ENCODE data around the gene OR10H1. TPM values are rescaled to one million over a fixed set of nuclear protein-coding genes. Genes with fewer than 3 reads are reported as not detected.

The OR10H1 gene
- total RNA-seq, 1 experiment from 2014 or later, result 0.17 TPM

DNA sequence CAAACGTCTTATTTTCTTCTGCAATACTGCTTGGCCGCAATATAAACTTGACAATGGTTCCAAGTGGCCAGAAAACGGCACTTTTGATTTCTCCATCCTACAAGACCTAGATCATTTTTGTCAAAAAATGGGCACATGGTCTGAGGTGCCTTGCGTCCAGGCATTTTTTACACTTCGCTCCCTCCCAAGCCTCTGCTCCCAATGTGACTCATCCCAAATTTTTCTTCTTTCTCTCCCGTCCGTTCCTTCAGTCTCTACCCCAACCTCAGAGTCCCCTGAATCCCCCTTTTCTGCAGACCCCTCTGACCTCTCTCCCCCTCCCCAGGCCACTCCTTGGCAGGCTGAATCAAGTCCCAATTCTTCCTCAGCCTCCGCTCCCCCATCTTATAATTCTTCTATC, 14.3 kb upstream of the OR10H1 start:
- peak; percentile 55; the same call in 1 of the 2 replicates for TF ChIP-seq SIN3A (IDR thresholded peaks at IDR 0.05; ENCODE audit: low read depth)
- TF ChIP-seq RAD21 (IDR thresholded peaks at IDR 0.05; ENCODE audit: low read depth), result no peak
- Histone ChIP-seq H3K4me3 (replicated peaks in 1 of 2; ENCODE audit: low read depth in 1 of 2, low read length in 2 of 2) (peak overlapping the region; percentile 67 to 69), H4K20me1 (ENCODE audit: insufficient read depth) (no peaks in the 10 kb centered on the region), H3K9me3 (ENCODE audit: control insufficient read depth in 1 of 2, insufficient read depth in 1 of 2, low read depth in 1 of 2, low read length in 2 of 2) (no peaks in the 10 kb centered on the region), H3K27ac (ENCODE audit: low read depth, low read length) (peak overlapping the region; percentile 100), H3K9ac (ENCODE audit: low read length) (peak overlapping the region; percentile 97), H3K27me3 (ENCODE audit: insufficient read depth, low read length) (no peaks in the 10 kb centered on the region), H3K36me3 (ENCODE audit: control insufficient read depth in 1 of 2, insufficient read depth in 2 of 2, low read length in 2 of 2) (peaks cover 0 to 42% of the 10 kb centered on the region in 2 experiments; a peak in 2 of 4 replicates), H3K79me2 (ENCODE audit: insufficient read depth, low read length) (peaks cover 67% of the 10 kb centered on the region), H3K4me1 (ENCODE audit: control insufficient read depth in 1 of 2, insufficient read depth in 2 of 2, low read length in 2 of 2) (peaks cover 83 to 100% of the 10 kb centered on the region in 2 experiments), H3K9me2 (ENCODE audit: insufficient read depth) (no peaks in the 10 kb centered on the region), H2AFZ (ENCODE audit: low read depth, low read length, poor library complexity, severe bottlenecking) (no peak overlapping the region), H3K4me2 (ENCODE audit: low read length) (peak overlapping the region; percentile 77)
- BruUV-seq (replicated peaks), result no TSS peak
- ATAC-seq (no peak), DNase-seq (ENCODE audit: low read depth, low spot score) (no peak)
- intact Hi-C loops (cut with micrococcal nuclease), result no loop called here
- CTCF ChIA-PET, result interaction anchor here (1.2 kb wide), 1 partner anchor 12 kb away, joined by 3 read pairs; no protein-coding TSS in a partner anchor
- RAD21 ChIA-PET (ENCODE audit: low non-redundant PET in 1 of 2, low total read pairs in 2 of 2, uncharacterized antibody in 2 of 2, unreplicated experiment in 2 of 2), result no interaction called here
- POLR2A ChIA-PET, result interaction anchor here (1.4 to 1.6 kb wide), 2 partner anchors 10 to 14 kb away, joined by 4 to 5 read pairs; no protein-coding TSS in a partner anchor

DNA sequence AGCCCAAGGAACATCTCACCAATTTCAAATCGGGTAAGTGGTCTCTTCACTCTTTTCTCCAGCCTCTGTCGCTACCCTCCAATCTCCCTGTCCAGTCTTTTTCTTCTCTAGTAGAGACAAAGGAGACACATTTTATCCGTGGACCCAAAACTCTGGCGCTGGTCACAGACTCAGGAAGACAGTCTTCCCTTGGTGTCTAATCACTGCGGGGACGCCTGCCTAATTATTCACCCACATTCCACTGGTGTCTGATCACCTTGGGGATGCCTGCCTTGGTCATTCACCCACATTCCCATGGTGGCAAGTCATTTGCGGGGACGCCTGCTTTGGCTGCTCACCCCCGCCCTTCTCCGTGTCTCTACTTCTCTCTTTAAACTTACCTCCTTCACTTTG, 13.8 kb upstream of the OR10H1 start:
- DNase-seq (ENCODE audit: low read depth, low spot score) (no peak), ATAC-seq (peak; percentile 32)
- peaks cover 62% of the 10 kb centered on the region for H3K79me2 ChIP-seq (ENCODE audit: insufficient read depth, low read length)
- no peaks in the 10 kb centered on the region for H4K20me1 ChIP-seq (ENCODE audit: insufficient read depth)
- no peaks in the 10 kb centered on the region for H3K9me2 ChIP-seq (ENCODE audit: insufficient read depth)
- peaks cover 83 to 100% of the 10 kb centered on the region in 2 experiments for H3K4me1 ChIP-seq (ENCODE audit: control insufficient read depth in 1 of 2, insufficient read depth in 2 of 2, low read length in 2 of 2)
- no peaks in the 10 kb centered on the region for H3K27me3 ChIP-seq (ENCODE audit: insufficient read depth, low read length)
- peak overlapping the region; percentile 77 for H3K4me2 ChIP-seq (ENCODE audit: low read length)
- TSS peak; percentile 61 for BruUV-seq (replicated peaks)
- peak overlapping the region; percentile 100 for H3K27ac ChIP-seq (ENCODE audit: low read depth, low read length)
- no peaks in the 10 kb centered on the region for H3K9me3 ChIP-seq (ENCODE audit: control insufficient read depth in 1 of 2, insufficient read depth in 1 of 2, low read depth in 1 of 2, low read length in 2 of 2)
- ChIA-PET CTCF (no interaction called here), POLR2A (interaction anchor here (1.2 to 5.1 kb wide), 2 partner anchors 6 to 10 kb away, joined by 5 to 60 read pairs; no protein-coding TSS in a partner anchor), RAD21 (ENCODE audit: low non-redundant PET in 1 of 2, low total read pairs in 2 of 2, uncharacterized antibody in 2 of 2, unreplicated experiment in 2 of 2) (no interaction called here)
- no peak overlapping the region for H2AFZ ChIP-seq (ENCODE audit: low read depth, low read length, poor library complexity, severe bottlenecking)
- H3K4me3 ChIP-seq (replicated peaks in 1 of 2; ENCODE audit: low read depth in 1 of 2, low read length in 2 of 2), result peak overlapping the region; percentile 67 to 69
- H3K36me3 ChIP-seq (ENCODE audit: control insufficient read depth in 1 of 2, insufficient read depth in 2 of 2, low read length in 2 of 2), result peaks cover 0 to 37% of the 10 kb centered on the region in 2 experiments; a peak in 2 of 4 replicates
- intact Hi-C loops (cut with micrococcal nuclease), result no loop called here
- peak overlapping the region; percentile 97 for H3K9ac ChIP-seq (ENCODE audit: low read length)
- TF ChIP-seq SRF (IDR thresholded peaks at IDR 0.05; ENCODE audit: low read depth) (no peak), EGR1 (IDR thresholded peaks at IDR 0.05; ENCODE audit: low read depth) (no peak), SIN3A (IDR thresholded peaks at IDR 0.05; ENCODE audit: low read depth) (peak; percentile 17; the same call in 1 of the 2 replicates), CEBPB (IDR thresholded peaks at IDR 0.05; ENCODE audit: low read depth) (no peak), ZNF274 (IDR thresholded peaks at IDR 0.05; ENCODE audit: low read depth, low read length) (no peak), YY1 (IDR thresholded peaks at IDR 0.05; ENCODE audit: extremely low read depth, insufficient replicate concordance, low read depth, low read length) (no peak), TCF7L2 (IDR thresholded peaks at IDR 0.05; ENCODE audit: borderline replicate concordance, extremely low read depth, insufficient read depth, insufficient read length) (no peak), POLR2AphosphoS5 (IDR thresholded peaks at IDR 0.05; ENCODE audit: low read depth, low read length) (0 out of 2 replicates have a peak, but pooled peaks have one; percentile 1), FOSL1 (IDR thresholded peaks at IDR 0.05; ENCODE audit: low read depth) (no peak), CBX3 (IDR thresholded peaks at IDR 0.05; ENCODE audit: low read depth) (no peak), POLR2A (IDR thresholded peaks at IDR 0.05; ENCODE audit: borderline replicate concordance, extremely low read depth, insufficient read depth, insufficient read length) (no peak)
- TF ChIP-seq, protein P1, sequence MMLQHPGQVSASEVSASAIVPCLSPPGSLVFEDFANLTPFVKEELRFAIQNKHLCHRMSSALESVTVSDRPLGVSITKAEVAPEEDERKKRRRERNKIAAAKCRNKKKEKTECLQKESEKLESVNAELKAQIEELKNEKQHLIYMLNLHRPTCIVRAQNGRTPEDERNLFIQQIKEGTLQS (IDR thresholded peaks at IDR 0.05), result no peak
- TF ChIP-seq, protein P2, sequence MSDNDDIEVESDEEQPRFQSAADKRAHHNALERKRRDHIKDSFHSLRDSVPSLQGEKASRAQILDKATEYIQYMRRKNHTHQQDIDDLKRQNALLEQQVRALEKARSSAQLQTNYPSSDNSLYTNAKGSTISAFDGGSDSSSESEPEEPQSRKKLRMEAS (IDR thresholded peaks at IDR 0.05), result 0 out of 2 replicates have a peak, but pooled peaks have one; percentile 8
- TF ChIP-seq, protein P3, sequence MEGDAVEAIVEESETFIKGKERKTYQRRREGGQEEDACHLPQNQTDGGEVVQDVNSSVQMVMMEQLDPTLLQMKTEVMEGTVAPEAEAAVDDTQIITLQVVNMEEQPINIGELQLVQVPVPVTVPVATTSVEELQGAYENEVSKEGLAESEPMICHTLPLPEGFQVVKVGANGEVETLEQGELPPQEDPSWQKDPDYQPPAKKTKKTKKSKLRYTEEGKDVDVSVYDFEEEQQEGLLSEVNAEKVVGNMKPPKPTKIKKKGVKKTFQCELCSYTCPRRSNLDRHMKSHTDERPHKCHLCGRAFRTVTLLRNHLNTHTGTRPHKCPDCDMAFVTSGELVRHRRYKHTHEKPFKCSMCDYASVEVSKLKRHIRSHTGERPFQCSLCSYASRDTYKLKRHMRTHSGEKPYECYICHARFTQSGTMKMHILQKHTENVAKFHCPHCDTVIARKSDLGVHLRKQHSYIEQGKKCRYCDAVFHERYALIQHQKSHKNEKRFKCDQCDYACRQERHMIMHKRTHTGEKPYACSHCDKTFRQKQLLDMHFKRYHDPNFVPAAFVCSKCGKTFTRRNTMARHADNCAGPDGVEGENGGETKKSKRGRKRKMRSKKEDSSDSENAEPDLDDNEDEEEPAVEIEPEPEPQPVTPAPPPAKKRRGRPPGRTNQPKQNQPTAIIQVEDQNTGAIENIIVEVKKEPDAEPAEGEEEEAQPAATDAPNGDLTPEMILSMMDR (IDR thresholded peaks at IDR 0.05 in 2 of 3, conservative IDR thresholded peaks at IDR 0.05 in 1 of 3; ENCODE audit: borderline replicate concordance in 1 of 3, insufficient read depth in 1 of 3, low read depth in 2 of 3, low read length in 2 of 3), result no peak

All from HCT116 (cell line).